Naive thymus-derived CD4-positive, alpha-beta T cell (primary cell): ENCODE data around the gene SLC4A4. TPM values are rescaled to one million over a fixed set of nuclear protein-coding genes. Genes with fewer than 3 reads are reported as not detected.

Experiments
- ATAC-seq: fragments of 150-1000 bp; cut with Tn5 transposase; 2 replicates; pipeline ENCODE4 v1.10.0; 2021; ENCODE audit warnings: mild to moderate bottlenecking, moderate library complexity
- CTCF ChIA-PET: fragments of 350-600 bp; sonication (Branson Sonifier 250); formaldehyde crosslinking; loops from one replicate; lab custom pipeline; 2021; ENCODE audit warnings: antibody characterized with exemption; lab: Charles Lee
- POLR2A ChIA-PET: fragments of 350-600 bp; sonication (Branson Sonifier 250); formaldehyde crosslinking; loops from one replicate; lab custom pipeline; 2021; ENCODE audit warnings: antibody characterized with exemption, inconsistent platforms; lab: Charles Lee
- DNase-seq, 9 donors: peaks; one replicate each; pipeline versions ENCODE4 v3.0.0 to v3.0.0-alpha.2; 2020 to 2022; ENCODE audit warnings: mixed read lengths in 1 of 9
- H3K27ac ChIP-seq: one replicate; pipeline ENCODE4 v1.7.0; 2013; ENCODE audit warnings: mild to moderate bottlenecking, low read depth, low read length, moderate library complexity
- H3K27me3 ChIP-seq, 2 donors: one replicate each; pipeline ENCODE4 v1.7.0; 2013; ENCODE audit warnings: low read length in 2 of 2, mild to moderate bottlenecking in 2 of 2, moderate library complexity in 2 of 2; ENCODE audit not compliant: control insufficient read depth in 2 of 2, insufficient read depth in 2 of 2
- H3K36me3 ChIP-seq, 3 experiments: 1 replicate in 2 of 3; 2 replicates in 1 of 3; pipeline ENCODE4 v1.7.0; 2013; ENCODE audit warnings: low read length in 3 of 3, mild to moderate bottlenecking in 3 of 3, moderate library complexity in 1 of 3; ENCODE audit not compliant: insufficient read depth in 3 of 3, control insufficient read depth in 2 of 3
- H3K4me1 ChIP-seq, 2 donors: one replicate each; pipeline ENCODE4 v1.7.0; 2013; ENCODE audit warnings: low read length in 2 of 2, mild to moderate bottlenecking in 2 of 2, moderate library complexity in 1 of 2; ENCODE audit not compliant: control insufficient read depth in 2 of 2, insufficient read depth in 2 of 2
- H3K4me3 ChIP-seq: 2 replicates; pipeline ENCODE4 v1.7.0; 2013; ENCODE audit warnings: mild to moderate bottlenecking, low read length
- H3K9me3 ChIP-seq, 3 experiments: 1 replicate in 2 of 3; 2 replicates in 1 of 3; pipeline ENCODE4 v1.7.0; 2013; ENCODE audit warnings: low read length in 3 of 3; ENCODE audit not compliant: control insufficient read depth in 2 of 3
- H3K27ac Mint-ChIP-seq, 9 donors: one replicate each; pipeline ENCODE4 v1.8.0; 2020 to 2022; ENCODE audit warnings: mixed read lengths in 9 of 9, mild to moderate bottlenecking in 8 of 9, moderate library complexity in 5 of 9, inconsistent platforms in 2 of 9
- H3K27me3 Mint-ChIP-seq, 5 donors: one replicate each; pipeline ENCODE4 v1.8.0; 2021 to 2022; ENCODE audit warnings: mixed read lengths in 5 of 5, mild to moderate bottlenecking in 1 of 5
- H3K36me3 Mint-ChIP-seq, 5 donors: one replicate each; pipeline ENCODE4 v1.8.0; 2020 to 2022; ENCODE audit warnings: mixed read lengths in 5 of 5, mild to moderate bottlenecking in 3 of 5, inconsistent platforms in 1 of 5
- H3K4me1 Mint-ChIP-seq, 7 donors: one replicate each; pipeline ENCODE4 v1.8.0; 2020 to 2022; ENCODE audit warnings: mixed read lengths in 7 of 7, mild to moderate bottlenecking in 3 of 7, inconsistent platforms in 1 of 7
- H3K4me3 Mint-ChIP-seq, 10 donors: one replicate each; pipeline ENCODE4 v1.8.0; 2020 to 2022; ENCODE audit warnings: mild to moderate bottlenecking in 10 of 10, mixed read lengths in 10 of 10, moderate library complexity in 6 of 10, inconsistent platforms in 2 of 10
- H3K9me3 Mint-ChIP-seq, 11 donors: one replicate each; pipeline ENCODE4 v1.8.0; 2020 to 2022; ENCODE audit warnings: mixed read lengths in 11 of 11, mild to moderate bottlenecking in 4 of 11, inconsistent platforms in 1 of 11, moderate library complexity in 1 of 11
- intact Hi-C, 2 donors: fragments of 100-400 bp; cut with micrococcal nuclease; formaldehyde crosslinking; loops; one replicate each; pipeline ENCODE4 v1.15.1; 2023
- polyA plus RNA-seq, 2 donors: library from polyadenylated mRNA; unstranded; fragments of 300-500 nt; fragmentation: Illumina TruSeq; gene quantifications; one replicate each; pipeline ENCODE4 v1.2.3, GENCODE V29; 2021
- total RNA-seq, 6 experiments: library from RNA in 5 of 6; stranded (reverse) in 5 of 6; gene quantifications; 1 replicate in 5 of 6; 2 replicates in 1 of 6; pipeline ENCODE4 v1.2.3 and lab custom pipeline; 2021 to 2026

The SLC4A4 gene
- total and polyA plus RNA-seq, 7 experiments from 2014 or later, result 0.36 to 2.7 (median 1.2) TPM; not detected in 4

DNA sequence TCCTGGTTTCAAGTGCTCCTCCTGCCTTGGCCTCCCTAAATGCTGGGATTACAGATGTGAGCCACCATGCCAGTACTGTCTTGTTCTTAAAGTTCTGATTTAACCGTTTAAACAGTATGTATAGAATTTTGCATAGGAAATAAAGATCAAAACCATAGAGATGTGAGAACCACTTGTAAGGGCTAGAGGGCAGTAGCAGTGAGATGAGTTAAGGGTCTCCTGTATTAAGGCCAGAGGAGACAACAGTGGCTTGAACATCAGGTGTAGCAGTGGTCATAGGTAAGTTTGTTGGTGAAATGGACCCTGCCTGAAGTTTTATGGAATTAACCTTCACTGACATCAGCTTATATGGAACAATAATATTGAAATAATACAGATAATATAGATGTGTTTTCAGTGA lies 155.7 kb downstream of the SLC4A4 start:
- no peak for DNase-seq
- Histone ChIP-seq H3K36me3 (no peaks in the 10 kb centered on the region), H3K27ac (no peak overlapping the region), H3K4me3 (no peak overlapping the region), H3K27me3 (no peaks in the 10 kb centered on the region), H3K9me3 (no peaks in the 10 kb centered on the region), H3K4me1 (no peaks in the 10 kb centered on the region)
- H3K36me3 Mint-ChIP-seq, result no peaks in the 10 kb centered on the region
- H3K27me3 Mint-ChIP-seq, result peaks cover 0 to 7% (median 0%) of the 10 kb centered on the region in 5 donors
- no peaks in the 10 kb centered on the region for H3K4me1 Mint-ChIP-seq
- H3K9me3 Mint-ChIP-seq, result peaks cover 0 to 3% (median 0%) of the 10 kb centered on the region in 11 donors
- POLR2A ChIA-PET, result no interaction called here
- CTCF ChIA-PET, result no interaction called here
- no peak for ATAC-seq
- intact Hi-C loops, result no loop called here
- no peak overlapping the region for H3K27ac Mint-ChIP-seq
- H3K4me3 Mint-ChIP-seq, result no peak overlapping the region

DNA sequence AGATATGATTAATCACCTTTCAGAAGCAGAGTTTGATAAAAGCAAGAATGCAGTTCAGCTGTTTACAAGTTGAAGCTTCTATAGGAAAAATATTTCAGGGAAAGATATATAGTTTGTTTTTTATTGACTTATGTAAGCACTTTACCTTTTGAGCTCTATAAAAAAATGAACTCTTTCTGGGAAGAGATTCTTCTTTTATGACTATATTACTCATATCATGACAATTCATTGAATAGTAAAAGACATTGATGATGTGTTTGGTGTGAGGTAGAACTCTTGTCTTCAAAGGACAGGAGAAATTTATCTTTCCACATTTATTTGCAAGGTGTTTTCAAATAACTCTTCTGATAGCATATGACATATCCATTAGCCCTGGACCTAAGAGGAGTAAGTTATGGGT lies 156.6 kb downstream of the SLC4A4 start:
- Histone ChIP-seq H3K9me3 (no peaks in the 10 kb centered on the region), H3K27me3 (no peaks in the 10 kb centered on the region), H3K36me3 (no peaks in the 10 kb centered on the region), H3K4me3 (no peak overlapping the region), H3K27ac (no peak overlapping the region), H3K4me1 (no peaks in the 10 kb centered on the region)
- H3K9me3 Mint-ChIP-seq, result peaks cover 0 to 6% (median 0%) of the 10 kb centered on the region in 11 donors
- intact Hi-C loops, result no loop called here
- ChIA-PET POLR2A (no interaction called here), CTCF (no interaction called here)
- DNase-seq (no peak), ATAC-seq (no peak)
- H3K36me3 Mint-ChIP-seq, result no peaks in the 10 kb centered on the region
- no peaks in the 10 kb centered on the region for H3K4me1 Mint-ChIP-seq
- H3K27ac Mint-ChIP-seq, result no peak overlapping the region
- no peak overlapping the region for H3K4me3 Mint-ChIP-seq
- peaks cover 0 to 7% (median 0%) of the 10 kb centered on the region in 5 donors for H3K27me3 Mint-ChIP-seq

DNA sequence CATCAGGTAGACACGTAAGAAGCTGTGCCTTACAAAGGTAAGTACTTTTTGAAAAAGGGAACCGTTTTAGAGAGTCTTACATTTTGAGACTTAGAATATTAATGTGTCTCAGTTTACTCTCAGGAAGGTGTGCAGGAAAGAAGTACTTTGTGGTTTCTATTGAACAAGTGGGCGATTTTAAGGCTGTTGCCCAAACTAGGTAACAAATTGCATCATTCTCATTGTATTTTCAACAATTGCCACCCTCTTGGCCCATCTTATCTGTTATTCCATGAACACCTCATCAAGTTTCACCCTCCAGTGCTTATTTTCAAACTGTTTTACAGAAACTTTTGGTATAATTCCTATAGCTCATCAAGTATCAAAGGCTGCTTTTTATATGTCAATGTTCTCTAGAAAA lies 158.3 kb downstream of the SLC4A4 start:
- Histone ChIP-seq H3K36me3 (no peaks in the 10 kb centered on the region), H3K4me1 (no peaks in the 10 kb centered on the region), H3K27ac (no peak overlapping the region), H3K9me3 (no peaks in the 10 kb centered on the region), H3K4me3 (no peak overlapping the region), H3K27me3 (no peaks in the 10 kb centered on the region)
- POLR2A ChIA-PET, result no interaction called here
- DNase-seq, result no peak
- H3K9me3 Mint-ChIP-seq, result peaks cover 0 to 6% (median 0%) of the 10 kb centered on the region in 11 donors
- ATAC-seq, result no peak
- H3K27ac Mint-ChIP-seq, result no peak overlapping the region
- no peak overlapping the region for H3K4me3 Mint-ChIP-seq
- no peaks in the 10 kb centered on the region for H3K4me1 Mint-ChIP-seq
- H3K36me3 Mint-ChIP-seq, result no peaks in the 10 kb centered on the region
- H3K27me3 Mint-ChIP-seq, result peaks cover 0 to 7% (median 0%) of the 10 kb centered on the region in 5 donors
- intact Hi-C loops, result no loop called here
- CTCF ChIA-PET, result no interaction called here

DNA sequence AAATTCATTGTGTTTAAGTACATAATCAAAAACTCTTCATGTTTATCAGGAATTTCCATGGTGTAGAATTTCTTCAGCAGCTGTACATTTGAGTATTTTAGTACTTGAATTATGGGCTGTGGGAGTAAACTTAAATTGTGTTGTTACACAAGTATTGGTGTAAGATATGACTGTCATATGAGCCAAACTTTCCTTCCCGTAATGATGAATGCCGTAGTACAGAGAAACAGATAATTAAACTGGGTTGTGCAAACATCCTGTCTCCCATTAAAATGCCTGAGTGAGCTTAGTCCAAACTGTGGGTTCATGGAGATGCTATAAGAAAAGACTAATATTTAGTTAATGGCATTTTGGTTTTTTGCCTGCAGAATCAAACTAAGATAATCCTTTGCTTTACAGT lies 159.2 kb downstream of the SLC4A4 start:
- Histone ChIP-seq H3K9me3 (no peaks in the 10 kb centered on the region), H3K27me3 (no peaks in the 10 kb centered on the region), H3K36me3 (no peaks in the 10 kb centered on the region), H3K4me3 (no peak overlapping the region), H3K27ac (no peak overlapping the region), H3K4me1 (no peaks in the 10 kb centered on the region)
- H3K36me3 Mint-ChIP-seq, result no peaks in the 10 kb centered on the region
- ATAC-seq (no peak), DNase-seq (no peak)
- H3K9me3 Mint-ChIP-seq, result peaks cover 0 to 6% (median 0%) of the 10 kb centered on the region in 11 donors
- intact Hi-C loops, result no loop called here
- no peaks in the 10 kb centered on the region for H3K4me1 Mint-ChIP-seq
- peaks cover 0 to 7% (median 0%) of the 10 kb centered on the region in 5 donors for H3K27me3 Mint-ChIP-seq
- H3K4me3 Mint-ChIP-seq, result no peak overlapping the region
- ChIA-PET POLR2A (no interaction called here), CTCF (no interaction called here)
- no peak overlapping the region for H3K27ac Mint-ChIP-seq

DNA sequence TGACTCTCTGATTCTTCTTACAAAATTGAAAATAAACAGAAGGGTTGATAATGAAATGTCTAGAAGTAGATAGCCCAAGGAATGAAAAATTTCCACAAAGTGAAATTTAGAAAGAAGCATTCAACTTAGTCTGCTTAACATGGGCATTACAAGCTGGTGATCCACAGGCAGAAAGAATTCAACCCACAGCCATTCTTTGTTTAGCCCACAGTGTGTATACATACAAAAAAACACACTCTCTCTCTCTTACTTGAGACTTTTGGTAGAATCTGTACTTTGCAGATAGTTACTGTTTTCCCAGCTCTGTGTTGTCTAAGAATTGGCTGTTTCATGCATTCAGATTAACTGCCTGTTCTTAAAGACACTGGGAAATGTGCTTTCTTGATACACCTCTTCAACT lies 159.8 kb downstream of the SLC4A4 start:
- CTCF ChIA-PET, result no interaction called here
- H3K27ac ChIP-seq, result no peak overlapping the region
- Mint-ChIP-seq H3K27ac (no peak overlapping the region), H3K4me3 (no peak overlapping the region), H3K27me3 (peaks cover 0 to 3% (median 0%) of the 10 kb centered on the region in 5 donors), H3K9me3 (peaks cover 0 to 6% (median 0%) of the 10 kb centered on the region in 11 donors), H3K36me3 (no peaks in the 10 kb centered on the region), H3K4me1 (no peaks in the 10 kb centered on the region)
- intact Hi-C loops, result no loop called here
- ATAC-seq, result no peak
- no peaks in the 10 kb centered on the region for H3K9me3 ChIP-seq
- no peaks in the 10 kb centered on the region for H3K4me1 ChIP-seq
- POLR2A ChIA-PET, result no interaction called here
- DNase-seq, result no peak
- no peak overlapping the region for H3K4me3 ChIP-seq
- no peaks in the 10 kb centered on the region for H3K27me3 ChIP-seq
- H3K36me3 ChIP-seq, result no peaks in the 10 kb centered on the region

DNA sequence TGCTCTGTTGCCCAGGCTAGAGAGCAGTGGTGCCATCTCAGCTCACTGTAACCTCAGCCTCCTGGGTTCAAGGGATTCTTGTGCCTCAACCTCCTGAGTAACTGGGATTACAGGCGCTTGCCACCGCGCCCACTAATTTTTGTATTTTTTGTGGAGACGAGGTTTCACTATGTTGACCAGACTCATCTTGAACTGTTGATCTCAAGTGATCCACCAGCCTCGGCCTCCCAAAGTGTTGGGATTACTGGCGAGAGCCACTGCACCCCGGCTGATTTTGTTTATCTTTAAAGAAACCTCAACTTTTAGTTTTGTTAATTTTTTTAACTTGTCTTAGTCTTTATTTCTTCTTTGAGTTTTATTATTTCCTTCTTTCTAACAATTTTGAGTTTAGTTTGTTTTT lies 163.2 kb downstream of the SLC4A4 start:
- no peaks in the 10 kb centered on the region for H3K36me3 Mint-ChIP-seq
- ChIA-PET POLR2A (no interaction called here), CTCF (no interaction called here)
- Histone ChIP-seq H3K27me3 (no peaks in the 10 kb centered on the region), H3K4me3 (no peak overlapping the region), H3K9me3 (no peaks in the 10 kb centered on the region), H3K36me3 (no peaks in the 10 kb centered on the region), H3K4me1 (no peaks in the 10 kb centered on the region), H3K27ac (no peak overlapping the region)
- no peak overlapping the region for H3K27ac Mint-ChIP-seq
- peaks cover 0 to 8% (median 1%) of the 10 kb centered on the region in 5 donors for H3K27me3 Mint-ChIP-seq
- ATAC-seq, result no peak
- H3K4me3 Mint-ChIP-seq, result no peak overlapping the region
- DNase-seq, result no peak
- no peaks in the 10 kb centered on the region for H3K4me1 Mint-ChIP-seq
- peaks cover 0 to 6% (median 1%) of the 10 kb centered on the region in 11 donors for H3K9me3 Mint-ChIP-seq
- intact Hi-C loops, result no loop called here

DNA sequence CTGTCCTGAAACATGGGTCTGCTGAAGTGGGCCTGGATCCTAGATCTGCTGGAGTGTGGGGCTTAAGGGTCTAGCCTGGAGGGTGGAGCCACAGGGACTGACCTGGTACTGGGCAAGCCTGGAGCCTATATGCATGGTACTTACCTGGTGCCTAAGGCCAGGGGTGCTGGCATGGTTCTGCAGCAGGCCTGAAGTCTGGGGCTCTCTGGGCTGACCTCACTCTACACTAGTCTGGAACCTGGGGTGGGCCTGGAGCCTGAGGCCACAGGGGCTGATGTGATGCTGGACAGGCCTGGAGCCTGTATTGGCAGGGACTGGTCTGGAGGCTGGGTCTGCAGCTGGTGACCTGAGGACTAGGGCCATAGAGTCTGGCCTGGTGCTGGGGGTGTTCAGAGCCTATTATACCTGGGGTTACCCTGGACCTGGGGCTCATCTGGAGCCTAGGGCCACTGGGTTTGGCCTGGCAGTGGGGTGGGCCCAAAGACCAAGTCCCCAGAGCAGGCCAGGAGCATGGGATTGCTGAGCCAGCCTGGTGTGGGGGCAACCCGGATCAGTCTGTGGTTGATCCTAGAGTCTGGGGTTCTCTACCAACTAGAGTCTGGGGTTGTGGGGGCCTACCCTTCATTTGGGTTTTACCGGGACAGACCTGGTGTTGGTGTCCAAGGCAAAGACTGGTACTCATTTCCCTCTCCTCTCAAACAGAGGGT lies 179.6 kb downstream of the SLC4A4 start:
- DNase-seq, result no peak
- H3K36me3 ChIP-seq, result no peaks in the 10 kb centered on the region
- H3K4me1 ChIP-seq, result no peaks in the 10 kb centered on the region
- intact Hi-C loops, result no loop called here
- H3K4me1 Mint-ChIP-seq, result no peaks in the 10 kb centered on the region
- H3K4me3 ChIP-seq, result no peak overlapping the region
- POLR2A ChIA-PET, result no interaction called here
- no peak overlapping the region for H3K4me3 Mint-ChIP-seq
- CTCF ChIA-PET, result no interaction called here
- peak; percentile 26 for ATAC-seq
- H3K27me3 ChIP-seq, result no peaks in the 10 kb centered on the region
- H3K27me3 Mint-ChIP-seq, result peaks cover 0 to 7% (median 0%) of the 10 kb centered on the region in 5 donors
- H3K27ac Mint-ChIP-seq, result no peak overlapping the region
- H3K9me3 ChIP-seq, result no peaks in the 10 kb centered on the region
- H3K27ac ChIP-seq, result no peak overlapping the region
- no peaks in the 10 kb centered on the region for H3K36me3 Mint-ChIP-seq
- H3K9me3 Mint-ChIP-seq, result peaks cover 0 to 8% (median 2%) of the 10 kb centered on the region in 11 donors
